Stimulated activated CD8-positive, alpha-beta memory T cell treated with anti-CD3 and anti-CD28 coated beads, Interleukin-7, amount 100 ng/mL, for 4 hours (primary cell): ENCODE results near the gene SRRM4.

Experiments
- DNase-seq, 2 donors: peaks; one replicate each; pipeline ENCODE4 v3.0.0-alpha.2; 2020; ENCODE audit warnings: low read depth in 2 of 2

Gene SRRM4

DNA sequence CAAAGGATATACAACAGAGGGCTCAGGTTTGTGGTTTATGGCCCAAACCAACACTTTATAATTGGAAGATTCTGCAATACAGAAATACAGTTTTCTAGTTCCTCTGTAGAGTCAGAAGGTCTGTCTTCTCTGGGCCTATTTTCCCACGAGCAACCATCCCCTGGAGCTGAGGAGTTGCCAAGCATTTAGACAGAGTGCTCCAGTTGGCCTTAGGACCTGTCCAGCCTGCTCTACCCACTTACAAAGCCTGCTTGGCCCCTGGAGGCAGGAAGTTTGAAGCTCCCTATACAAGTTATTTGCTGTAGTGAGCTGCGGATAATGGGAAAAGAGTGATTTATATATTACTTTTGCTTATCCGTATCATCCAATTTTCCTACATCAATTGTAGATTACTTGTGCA lies 136.6 kb downstream of the SRRM4 start:
- DNase-seq = no peak

- no peak for DNase-seq
These were observed 137.3 kb downstream of the SRRM4 start for GRCh38 chr12:119118625-119119024.

GRCh38 chr12:119122047-119122446 lies 140.7 kb downstream of the SRRM4 start:
- no peak for DNase-seq

DNA sequence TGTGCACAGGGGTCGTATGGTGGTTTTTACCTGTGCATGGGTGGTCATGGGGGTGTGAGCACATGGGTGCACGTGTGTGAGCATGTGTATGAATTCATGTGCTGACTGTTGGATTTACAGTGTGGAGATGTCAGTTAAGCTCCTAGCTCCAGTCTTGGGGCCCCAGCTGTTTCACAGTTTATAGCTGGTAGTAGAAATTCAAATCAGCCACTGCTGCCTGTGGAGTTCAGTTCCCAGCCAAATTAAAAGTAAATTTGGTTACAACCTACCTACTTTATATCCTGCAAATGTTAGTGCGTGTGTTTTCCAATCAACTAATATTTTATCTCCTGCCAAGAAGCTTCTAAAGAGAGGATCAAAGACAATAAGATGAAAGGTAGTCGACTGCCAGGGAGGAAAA lies 141.4 kb downstream of the SRRM4 start:
- no peak for DNase-seq

DNA sequence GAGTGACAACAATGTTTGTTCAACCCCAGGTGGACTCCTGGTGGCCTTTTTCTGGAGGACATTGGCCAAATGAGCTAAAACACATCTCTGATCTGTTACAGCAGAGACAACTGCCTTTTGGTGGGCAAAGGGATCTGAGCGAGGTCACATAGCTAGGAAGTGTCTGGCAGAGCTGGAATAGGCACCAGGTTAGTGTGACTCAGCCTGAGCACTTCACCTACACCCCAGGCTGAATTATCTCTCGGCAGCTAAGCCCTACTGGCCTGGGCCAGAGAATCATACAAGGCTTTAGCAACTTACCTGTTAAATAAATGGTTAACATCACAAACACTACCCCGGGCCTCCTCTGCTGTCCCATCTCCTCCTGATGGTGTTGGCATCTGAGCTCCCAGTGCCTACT lies 147.2 kb downstream of the SRRM4 start:
- no peak for DNase-seq

- DNase-seq = no peak
These were observed 148.6 kb downstream of the SRRM4 start for GRCh38 chr12:119129827-119130434.

DNA sequence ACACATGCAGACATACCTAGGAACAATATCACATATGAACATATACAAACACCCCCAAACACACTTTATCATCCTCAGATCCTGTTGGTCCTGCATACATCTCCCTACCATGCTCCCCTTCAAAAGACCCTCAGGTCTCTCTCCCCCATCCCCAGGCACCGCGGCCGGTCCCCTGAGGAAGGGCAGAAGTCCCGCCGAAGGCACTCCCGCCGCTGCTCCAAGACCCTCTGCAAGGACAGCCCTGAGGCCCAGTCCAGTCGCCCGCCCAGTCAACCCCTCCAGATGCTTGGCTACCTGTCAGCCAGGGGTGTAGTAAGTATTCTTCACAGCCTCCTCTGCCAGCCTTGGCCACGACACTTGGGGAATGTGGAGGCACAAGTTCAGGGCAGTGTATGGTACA lies 149.2 kb downstream of the SRRM4 start:
- DNase-seq = no peak

DNA sequence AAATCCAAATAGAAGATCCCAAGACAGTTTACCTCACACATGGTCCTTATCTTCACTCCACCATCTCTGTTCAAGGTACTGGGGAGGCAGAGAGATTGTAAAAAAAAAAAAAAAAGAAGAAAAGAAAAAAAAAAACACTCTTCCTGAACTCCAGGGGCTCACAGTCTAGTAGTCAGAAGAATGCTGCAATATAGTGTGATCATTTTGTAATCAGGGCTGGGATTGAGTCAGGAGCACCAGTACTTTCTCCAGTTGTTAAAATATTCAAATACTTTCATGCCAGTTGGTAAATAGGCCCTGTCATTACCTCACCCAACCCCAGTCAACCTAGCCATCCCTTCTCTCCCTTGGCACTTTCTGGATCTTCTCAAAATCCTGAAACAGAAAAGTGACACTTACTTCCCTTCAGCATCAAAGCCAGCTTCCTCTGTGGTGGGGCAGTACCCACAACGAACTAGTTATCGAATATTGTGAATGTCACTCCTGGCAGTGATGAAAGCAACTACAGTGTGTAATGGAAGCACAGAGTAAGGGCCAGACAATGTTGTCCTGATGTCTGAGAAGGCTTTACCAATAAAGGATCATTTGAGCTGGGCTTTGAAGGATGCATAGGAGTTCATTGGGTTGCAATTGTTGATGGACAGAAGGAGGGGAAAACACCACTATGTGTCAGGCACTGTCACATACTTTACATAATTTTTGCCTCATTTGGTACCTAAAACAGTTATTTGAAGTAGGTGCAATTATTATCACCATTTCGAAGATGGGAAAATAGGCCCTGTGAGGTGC lies 153.1 kb downstream of the SRRM4 start:
- no peak for DNase-seq

DNA sequence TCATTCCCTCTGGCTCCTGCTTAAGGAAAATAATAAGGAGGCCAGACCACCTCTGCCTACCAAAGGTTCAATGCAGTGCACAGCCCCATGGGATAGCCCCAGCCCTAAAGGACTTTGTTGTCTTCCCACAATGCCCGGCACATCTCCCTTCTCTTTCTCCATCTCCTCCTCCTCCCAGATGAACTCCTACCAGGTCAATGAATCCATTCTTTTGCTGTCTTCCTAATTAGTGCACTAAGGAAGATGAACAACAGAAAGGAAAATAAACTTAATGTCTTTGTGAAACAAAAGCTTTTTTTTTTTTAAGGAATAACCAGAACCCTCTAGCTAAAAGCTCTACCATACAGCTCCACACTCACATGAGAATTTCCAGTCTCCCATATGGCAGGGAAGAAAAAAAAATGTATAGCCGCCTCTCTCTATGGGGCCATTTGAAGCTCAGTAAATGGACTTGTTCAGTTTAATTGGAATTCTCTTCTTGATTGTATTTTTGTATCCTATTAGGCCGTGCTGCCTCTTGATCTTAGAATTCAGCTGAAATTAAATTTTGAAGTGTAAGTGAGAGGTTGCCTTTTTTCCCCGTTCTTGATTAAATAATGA lies 155.6 kb downstream of the SRRM4 start:
- DNase-seq = no peak

DNA sequence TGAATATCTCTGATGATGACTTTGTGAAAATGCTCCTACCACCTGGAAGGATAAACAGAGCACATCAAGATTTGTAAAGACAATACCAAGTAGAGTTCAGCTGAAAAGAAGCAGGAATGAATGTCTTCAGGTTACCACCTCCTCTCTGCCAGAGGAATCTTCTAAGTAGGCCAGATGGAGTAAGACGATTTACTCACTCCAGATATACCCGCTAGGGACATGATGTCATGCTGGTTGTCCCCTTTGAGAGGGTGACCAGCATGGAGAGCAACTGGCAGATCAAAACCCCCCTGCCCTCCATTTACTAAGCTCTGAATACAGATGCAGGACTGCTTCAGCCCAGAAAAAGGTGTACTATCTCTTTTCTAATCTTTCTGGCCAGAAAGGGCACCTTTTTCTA lies 158.1 kb downstream of the SRRM4 start:
- no peak for DNase-seq

DNA sequence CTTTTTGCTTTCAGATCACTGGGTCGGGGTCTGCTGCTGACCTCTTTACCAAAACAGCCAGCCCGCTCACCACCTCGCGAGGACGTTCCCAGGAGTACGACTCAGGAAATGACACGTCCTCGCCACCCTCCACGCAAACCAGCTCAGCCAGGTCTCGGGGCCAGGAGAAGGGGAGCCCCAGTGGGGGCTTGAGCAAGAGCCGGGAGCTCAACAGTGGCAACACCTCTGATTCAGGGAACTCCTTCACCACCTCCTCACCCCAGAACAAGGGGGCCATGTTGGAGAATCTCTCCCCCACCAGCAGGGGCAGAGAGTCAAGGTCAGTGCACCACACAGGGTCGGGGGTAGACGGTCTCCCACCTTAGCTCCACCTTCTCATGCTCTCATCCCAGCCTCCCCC lies 164.0 kb downstream of the SRRM4 start:
- DNase-seq = no peak

DNA sequence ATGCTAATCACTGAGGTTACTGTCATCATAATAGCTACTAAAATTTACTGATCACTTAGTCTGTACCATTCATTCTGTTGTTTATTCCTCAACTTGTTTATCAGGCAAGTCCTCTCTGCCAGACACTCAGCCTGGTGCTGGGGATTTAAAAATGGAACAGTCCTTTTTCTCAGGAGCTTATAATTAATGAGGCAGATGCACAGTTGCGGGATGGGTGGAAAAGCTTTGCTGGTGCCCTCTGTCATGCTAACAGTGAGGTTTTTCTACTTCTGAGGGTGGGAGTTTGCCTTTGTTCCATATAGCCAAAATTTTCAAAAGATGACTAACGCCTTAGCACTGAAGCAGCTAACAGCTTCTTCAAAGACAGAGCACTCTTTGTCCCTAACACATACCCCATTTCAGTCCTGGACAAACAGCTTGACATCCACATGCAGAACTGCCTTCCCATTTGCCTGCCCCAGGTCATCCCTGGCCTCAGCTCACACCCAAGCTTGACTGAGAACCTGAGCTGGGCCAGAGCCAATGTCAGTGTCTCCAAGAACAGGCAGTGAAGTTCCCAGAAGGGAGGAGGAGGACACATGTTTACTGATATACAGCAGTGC lies 166.6 kb downstream of the SRRM4 start:
- DNase-seq = no peak

DNA sequence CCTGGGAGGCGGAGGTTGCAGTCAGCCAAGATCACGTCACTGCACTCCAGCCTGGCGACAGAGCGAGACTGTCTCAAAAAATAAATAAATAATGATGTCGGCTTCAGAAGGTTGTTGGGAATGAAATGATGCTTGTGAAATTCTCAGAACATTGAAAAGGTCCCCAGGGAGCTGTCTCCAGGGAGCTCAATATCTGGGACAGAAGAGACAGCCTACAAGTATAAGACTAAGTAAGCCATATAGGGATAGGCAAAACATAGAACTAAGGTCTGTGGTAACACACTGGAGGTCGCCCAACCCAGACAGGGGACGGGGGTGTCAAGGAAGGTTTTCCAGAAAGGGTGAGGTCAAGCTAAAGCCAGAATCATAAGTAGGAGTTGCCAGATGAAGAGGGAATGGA lies 167.9 kb downstream of the SRRM4 start:
- no peak for DNase-seq

DNA sequence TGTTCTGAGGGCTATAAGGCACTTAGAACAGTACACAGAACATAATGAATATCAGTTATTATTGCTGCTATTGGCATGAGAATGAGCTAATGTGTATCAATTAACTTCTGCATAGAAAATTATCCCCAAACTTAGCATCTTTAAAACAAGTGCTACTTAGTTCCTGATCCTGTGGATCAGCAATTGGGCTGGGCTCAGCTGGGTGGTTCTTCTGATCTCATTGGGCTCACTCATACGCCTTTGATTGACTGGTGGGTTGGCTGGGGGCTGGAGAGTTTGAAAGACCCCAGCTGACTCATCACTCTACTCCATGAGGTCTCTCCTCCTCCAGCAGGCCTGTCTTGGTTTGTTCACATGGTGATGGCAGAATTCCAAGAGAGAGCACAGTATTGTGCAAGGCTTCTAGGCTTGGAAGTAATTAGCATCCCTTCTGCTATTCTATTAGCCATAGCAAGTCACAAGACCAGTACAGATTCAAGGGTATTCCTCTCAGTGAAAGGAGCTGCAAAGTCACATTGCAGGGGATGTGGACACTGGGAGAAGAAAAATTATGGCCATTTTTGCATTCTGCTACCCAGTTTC lies 170.2 kb downstream of the SRRM4 start:
- DNase-seq = no peak

GRCh38 chr12:119153477-119154434 lies 172.4 kb downstream of the SRRM4 start:
- no peak for DNase-seq

GRCh38 chr12:119154435-119154818 lies 173.1 kb downstream of the SRRM4 start:
- no peak for DNase-seq

DNA sequence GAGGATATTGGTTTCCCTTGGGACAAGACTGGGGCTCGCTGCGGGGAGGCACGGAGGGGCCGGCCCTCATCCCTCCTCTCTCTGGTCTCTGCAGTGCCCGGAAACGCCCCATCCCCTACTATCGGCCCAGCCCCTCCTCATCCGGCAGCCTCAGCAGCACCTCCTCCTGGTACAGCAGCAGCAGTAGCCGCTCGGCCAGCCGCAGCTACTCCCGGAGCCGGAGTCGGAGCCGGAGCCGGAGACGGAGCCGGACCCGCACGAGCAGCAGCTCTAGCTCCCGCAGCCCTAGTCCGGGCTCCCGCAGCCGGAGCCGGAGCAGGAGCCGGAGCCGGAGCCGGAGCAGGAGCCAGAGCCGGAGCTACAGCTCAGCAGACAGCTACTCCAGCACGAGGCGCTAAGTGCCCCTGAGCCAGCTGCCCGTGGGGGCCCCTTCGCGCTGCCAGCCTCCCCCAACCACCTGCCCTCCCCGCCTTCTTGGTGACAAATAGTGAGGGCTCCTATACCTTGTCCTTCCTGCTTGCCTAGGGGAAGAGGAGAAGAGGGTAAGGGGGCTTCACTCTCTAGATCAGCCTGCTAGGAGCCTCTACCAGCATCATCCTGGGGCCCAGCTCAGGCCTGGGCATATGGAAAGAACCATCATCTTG lies 175.2 kb downstream of the SRRM4 start:
- no peak for DNase-seq

GRCh38 chr12:119157528-119157927 lies 176.2 kb downstream of the SRRM4 start:
- DNase-seq = no peak

GRCh38 chr12:119157978-119158377 lies 176.6 kb downstream of the SRRM4 start:
- DNase-seq = no peak

DNA sequence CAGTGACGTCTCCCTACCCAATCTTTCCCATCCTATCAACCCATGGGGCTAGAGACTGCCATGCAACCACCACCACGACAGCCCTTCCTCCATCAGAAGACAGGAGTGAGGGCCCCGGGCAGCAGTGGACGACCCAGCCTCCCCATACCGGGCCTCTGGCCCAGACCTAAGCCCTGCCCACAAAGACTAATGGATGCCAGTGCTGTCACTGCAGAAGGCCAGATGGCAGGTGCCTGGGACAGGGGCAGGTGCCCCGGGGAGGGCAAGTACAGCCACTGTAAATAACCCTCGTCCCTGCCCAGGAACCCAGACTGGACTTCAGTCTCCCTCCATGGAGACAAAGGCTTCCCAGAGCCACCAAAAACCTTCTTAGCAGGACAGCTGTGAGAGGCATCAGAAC lies 177.1 kb downstream of the SRRM4 start:
- no peak for DNase-seq

DNA sequence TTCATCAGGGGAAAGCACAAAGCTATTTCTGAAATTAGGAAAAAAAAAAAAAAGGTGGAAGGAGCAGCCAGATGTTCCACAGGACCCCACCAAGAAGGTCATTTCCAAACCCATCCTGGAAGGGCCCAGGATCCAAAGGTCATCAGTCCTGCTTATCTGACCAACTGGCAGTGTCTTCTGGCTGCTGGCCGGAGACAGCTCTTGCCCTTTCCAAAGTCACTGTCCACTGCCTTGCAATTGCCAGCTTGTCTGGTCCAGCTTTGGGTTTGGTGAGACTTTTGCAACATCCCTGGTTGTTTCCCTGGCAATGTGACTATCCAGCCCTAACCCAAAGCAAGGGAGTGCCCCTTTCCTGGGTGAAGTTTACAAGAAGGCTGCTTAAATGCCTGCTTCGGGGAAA lies 178.5 kb downstream of the SRRM4 start:
- DNase-seq = no peak
